Measurements from ENCODE around the gene AP5Z1.

DNA sequence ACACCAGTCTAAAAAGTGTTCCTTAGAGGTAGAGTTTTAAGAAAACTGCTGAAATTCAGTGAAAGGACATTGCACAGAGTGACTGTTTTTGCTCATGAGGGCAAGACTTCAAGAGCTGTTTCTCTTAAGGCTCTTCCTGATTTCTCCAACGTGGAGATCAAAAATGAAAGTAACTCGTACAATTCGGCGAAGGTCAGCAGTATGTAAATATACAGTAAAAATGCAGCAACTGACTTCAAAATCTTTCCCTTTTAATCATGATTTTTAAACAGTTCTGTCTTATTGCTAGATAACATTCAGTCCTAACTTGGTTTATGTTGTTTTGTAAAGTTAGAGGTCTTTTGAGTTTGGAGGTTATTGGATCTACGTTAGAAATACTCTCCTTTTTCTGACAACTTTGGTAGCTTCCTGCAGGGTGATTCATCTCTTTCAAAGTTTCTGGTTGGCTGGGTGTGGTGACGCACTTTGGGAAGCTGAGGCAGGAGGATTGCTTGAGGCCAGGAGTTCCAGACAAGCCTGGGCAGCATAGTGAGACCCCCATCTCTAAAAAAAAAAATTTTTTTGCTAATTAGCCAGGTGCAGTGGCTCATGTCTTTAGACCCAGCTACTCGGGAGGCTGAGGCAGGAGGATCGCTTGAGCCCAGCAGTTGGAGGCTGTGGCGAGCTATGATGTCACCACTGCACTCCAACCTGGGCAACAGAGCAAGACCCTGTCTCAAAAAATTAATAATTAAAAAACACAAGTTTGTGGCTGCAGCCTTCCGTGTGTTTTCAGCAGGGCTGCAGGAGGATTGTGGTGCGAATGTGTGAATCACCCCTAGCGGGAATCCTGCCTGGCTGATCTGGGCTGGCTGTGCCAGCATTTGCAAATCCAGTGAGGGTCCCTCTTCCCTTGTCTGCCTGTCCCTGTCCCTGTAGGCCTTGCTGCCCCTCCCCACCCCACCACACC, 29.2 kb upstream of the AP5Z1 start:
- no peak for TF ChIP-seq CTCF (IDR thresholded peaks at IDR 0.05)
- peak; percentile 27 to 59 for TF ChIP-seq POLR2AphosphoS5 (IDR thresholded peaks at IDR 0.05; ENCODE audit: insufficient read depth in 1 of 2, low read depth in 1 of 2)
- no peak for TF ChIP-seq POLR2A (IDR thresholded peaks at IDR 0.05)

Data from vagina (tissue), 2 donors.